HEK293T (cell line): ENCODE data around the gene PON1.

ENCODE experiments used
- ARNT ChIP-seq: fragments of 450-650 bp; IDR thresholded peaks from 2 replicates; pipeline ENCODE4 v1.6.1; 2017; ENCODE audit warnings: mild to moderate bottlenecking
- BHLHE40 ChIP-seq: fragments of 450-650 bp; IDR thresholded peaks from 2 replicates; pipeline ENCODE4 v1.6.1; 2016; ENCODE audit warnings: mild to moderate bottlenecking, moderate library complexity, borderline replicate concordance
- CTBP1 ChIP-seq: fragments of 450-650 bp; IDR thresholded peaks from 2 replicates; pipeline ENCODE4 v1.6.1; 2016; ENCODE audit warnings: borderline replicate concordance
- ELF4 ChIP-seq: fragments of 450-650 bp; IDR thresholded peaks from 2 replicates; pipeline ENCODE4 v1.6.1; 2017; ENCODE audit warnings: antibody characterized with exemption
- FOXA1 ChIP-seq: fragments of 450-650 bp; IDR thresholded peaks from 2 replicates; pipeline ENCODE4 v1.6.1; 2016; ENCODE audit warnings: mild to moderate bottlenecking
- FOXK2 ChIP-seq: fragments of 450-650 bp; IDR thresholded peaks from 2 replicates; pipeline ENCODE4 v1.6.1; 2016; ENCODE audit warnings: mild to moderate bottlenecking
- FOXM1 ChIP-seq: fragments of 450-650 bp; IDR thresholded peaks from 2 replicates; pipeline ENCODE4 v1.6.1; 2017; ENCODE audit warnings: mild to moderate bottlenecking, borderline replicate concordance
- HDGF ChIP-seq: fragments of 450-650 bp; IDR thresholded peaks from 2 replicates; pipeline ENCODE4 v1.6.1; 2017; ENCODE audit warnings: antibody characterized with exemption, borderline replicate concordance
- L3MBTL2 ChIP-seq: fragments of 450-650 bp; conservative IDR thresholded peaks from 2 replicates; pipeline ENCODE4 v1.6.1; 2016; ENCODE audit warnings: mild to moderate bottlenecking
- LEF1 ChIP-seq: fragments of 450-650 bp; IDR thresholded peaks from 2 replicates; pipeline ENCODE4 v1.6.1; 2017; ENCODE audit warnings: mild to moderate bottlenecking, borderline replicate concordance
- SP1 ChIP-seq: fragments of 450-650 bp; IDR thresholded peaks from 2 replicates; pipeline ENCODE4 v1.6.1; 2017
- SUZ12 ChIP-seq: fragments of 450-650 bp; IDR thresholded peaks from 2 replicates; pipeline ENCODE4 v1.6.1; 2016; ENCODE audit warnings: mild to moderate bottlenecking
- TARDBP ChIP-seq: fragments of 450-650 bp; IDR thresholded peaks from 2 replicates; pipeline ENCODE4 v1.6.1; 2016
- TF ChIP-seq, protein P1 (sequence below): fragments of 450-650 bp; IDR thresholded peaks from 2 replicates; pipeline ENCODE4 v1.6.1; 2016

DNA sequence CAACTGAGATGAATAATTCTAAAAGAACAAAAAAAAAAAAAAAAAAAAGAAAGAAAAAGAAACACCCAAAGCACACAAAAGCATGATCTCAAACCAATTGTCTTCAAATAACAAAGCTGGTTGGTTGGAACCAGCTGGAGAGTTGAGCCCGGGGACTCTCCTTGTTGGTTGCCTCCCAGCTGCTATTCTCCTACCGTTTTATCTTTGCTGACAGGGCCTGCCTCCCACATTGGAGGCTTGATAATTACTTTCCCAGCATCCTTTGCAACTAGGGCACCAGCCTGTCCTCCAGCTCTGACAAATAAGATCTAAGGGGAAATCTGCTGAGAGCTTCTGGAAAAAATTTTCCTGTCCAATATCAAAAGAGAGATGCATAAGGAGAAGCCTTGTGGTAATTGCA lies 6.8 kb downstream of the PON1 start:
- TF ChIP-seq LEF1 (no peak), SUZ12 (no peak), L3MBTL2 (no peak), ARNT (no peak), SP1 (no peak), FOXA1 (no peak), FOXM1 (no peak), BHLHE40 (no peak), FOXK2 (no peak), ELF4 (no peak), HDGF (no peak), CTBP1 (no peak), TARDBP (no peak)
- TF ChIP-seq, protein P1, sequence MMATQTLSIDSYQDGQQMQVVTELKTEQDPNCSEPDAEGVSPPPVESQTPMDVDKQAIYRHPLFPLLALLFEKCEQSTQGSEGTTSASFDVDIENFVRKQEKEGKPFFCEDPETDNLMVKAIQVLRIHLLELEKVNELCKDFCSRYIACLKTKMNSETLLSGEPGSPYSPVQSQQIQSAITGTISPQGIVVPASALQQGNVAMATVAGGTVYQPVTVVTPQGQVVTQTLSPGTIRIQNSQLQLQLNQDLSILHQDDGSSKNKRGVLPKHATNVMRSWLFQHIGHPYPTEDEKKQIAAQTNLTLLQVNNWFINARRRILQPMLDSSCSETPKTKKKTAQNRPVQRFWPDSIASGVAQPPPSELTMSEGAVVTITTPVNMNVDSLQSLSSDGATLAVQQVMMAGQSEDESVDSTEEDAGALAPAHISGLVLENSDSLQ = no peak
